GM18526 (cell line): ENCODE results near the gene CADPS2.

Source experiments
- POLR2A ChIP-seq: IDR thresholded peaks from 3 replicates; pipeline ENCODE4 v1.6.1; 2011; ENCODE audit not compliant: insufficient read length; ENCODE audit errors: extremely low read depth

Gene CADPS2

GRCh38 chr7:122300956-122301833, 585.1 kb downstream of the CADPS2 start:
- TF ChIP-seq POLR2A: no peak

DNA sequence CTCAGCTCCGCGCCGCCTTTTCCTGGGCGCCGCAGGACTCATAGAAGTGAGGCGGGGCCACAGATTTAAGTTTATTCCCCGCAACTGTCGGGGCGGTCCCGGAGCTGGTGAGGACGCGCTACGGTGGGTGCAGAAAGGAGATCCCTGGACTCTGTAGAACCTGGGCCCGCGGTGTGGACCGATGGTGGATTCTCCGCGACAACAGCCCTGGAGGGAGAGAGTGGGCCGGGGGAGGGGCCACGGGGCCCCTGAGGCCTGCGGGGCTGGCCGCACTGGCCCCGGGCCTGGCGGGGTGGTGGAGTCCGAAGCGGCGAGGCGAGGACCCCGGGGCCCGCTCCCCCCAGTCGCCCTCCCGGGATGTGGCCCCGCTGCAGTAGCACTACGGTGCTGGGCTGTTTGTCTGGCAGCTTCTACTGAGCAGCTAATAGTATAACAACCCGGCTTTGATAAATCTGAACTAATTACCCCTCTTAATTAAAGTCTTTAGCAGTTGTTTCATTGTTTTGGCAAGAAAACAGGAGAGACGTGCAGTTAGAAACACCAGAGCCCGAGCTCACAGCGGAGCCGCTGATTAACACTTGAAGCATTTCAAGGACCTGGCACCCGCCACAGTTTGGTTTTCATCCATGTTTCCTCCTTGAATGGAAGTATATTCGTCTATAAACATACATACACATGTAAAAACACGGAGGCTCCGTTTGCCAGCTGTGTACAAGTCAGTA, 585.9 kb downstream of the CADPS2 start:
- TF ChIP-seq POLR2A: no peak

DNA sequence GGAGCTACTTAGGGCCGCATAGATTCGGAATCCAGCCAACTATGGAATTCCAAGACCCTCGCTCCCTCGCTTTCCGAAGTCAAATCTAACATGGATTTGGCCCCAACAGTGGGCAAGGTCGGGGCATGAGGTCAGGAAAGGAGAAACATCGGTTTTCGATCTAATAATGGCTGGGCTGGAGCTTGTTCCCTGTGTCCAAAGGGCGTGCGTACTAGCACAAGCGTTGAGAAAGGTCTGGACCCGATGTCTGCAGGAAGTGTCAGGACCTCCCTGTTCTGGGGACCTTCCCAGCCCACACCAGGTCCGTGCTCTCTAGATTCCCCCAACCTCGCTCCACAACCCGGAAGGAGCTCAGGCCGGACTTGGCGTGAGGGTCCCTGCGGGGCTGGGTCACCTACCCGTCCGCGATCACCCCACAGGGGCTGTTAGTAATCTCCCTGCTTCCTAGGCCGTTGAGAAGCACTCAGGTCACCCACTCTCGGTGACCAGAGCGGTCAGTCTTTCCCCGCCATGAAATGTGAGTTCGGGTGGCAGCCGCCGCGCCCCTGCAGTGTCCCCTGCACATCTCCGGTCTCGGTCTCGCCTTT, 586.5 kb downstream of the CADPS2 start:
- no peak for TF ChIP-seq POLR2A

DNA sequence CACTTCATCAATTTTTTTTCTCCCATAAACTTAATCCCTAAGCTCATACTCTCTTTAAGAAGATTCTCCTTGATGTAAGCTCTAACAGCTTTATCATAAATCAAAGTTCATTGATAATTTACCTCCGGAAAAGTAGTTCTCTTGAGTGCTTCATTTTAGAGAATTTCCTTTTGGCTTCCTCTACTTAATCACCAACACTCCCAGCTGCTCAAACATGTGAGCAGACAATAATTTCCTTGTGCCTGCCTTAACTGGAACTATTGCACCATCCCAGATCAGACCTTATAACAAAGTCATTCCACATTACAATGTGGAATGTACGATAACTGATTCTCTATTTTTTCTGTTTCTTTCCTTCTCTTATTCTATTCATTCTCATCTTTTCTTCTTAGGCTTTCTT, 587.6 kb downstream of the CADPS2 start:
- no peak for TF ChIP-seq POLR2A

GRCh38 chr7:122298131-122298530, 588.1 kb downstream of the CADPS2 start:
- TF ChIP-seq POLR2A: no peak

DNA sequence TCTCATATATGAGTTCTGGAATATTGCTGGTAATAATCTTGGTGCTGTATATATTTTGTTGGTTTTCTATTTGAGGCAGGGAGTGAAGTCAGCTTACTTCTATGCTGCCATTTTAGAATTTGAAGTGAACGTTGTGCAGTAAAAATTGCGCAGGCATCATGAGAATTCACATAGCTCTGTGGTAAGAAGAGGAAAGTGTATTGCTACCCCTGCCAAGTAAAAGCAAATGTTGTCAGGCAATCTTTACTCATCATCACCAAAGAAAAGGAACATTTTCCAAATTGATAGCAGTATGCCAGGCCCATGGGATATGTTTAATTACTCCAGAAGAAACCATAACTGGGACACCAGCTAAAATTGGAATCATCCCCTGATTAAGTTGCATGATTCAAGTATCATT, 595.1 kb downstream of the CADPS2 start:
- no peak for TF ChIP-seq POLR2A

DNA sequence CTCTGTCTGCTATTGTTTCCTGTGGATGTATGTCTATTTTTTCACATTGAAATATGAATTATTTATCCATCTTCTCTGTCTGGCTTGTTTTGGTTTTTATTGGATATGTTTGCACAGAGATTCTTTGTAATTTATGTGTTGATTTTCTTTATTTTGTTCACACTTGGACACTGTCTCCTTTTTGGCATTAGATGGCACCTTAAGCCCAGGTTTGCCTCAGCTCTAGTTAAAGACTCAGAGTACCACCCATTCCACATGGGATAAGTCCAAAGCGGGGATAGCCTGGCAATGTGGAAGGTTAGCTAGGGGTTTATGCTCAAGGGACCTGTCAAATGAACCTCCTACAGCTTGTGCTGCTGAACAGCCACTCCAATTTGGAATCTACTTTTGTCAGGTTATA, 595.8 kb downstream of the CADPS2 start:
- no peak for TF ChIP-seq POLR2A

DNA sequence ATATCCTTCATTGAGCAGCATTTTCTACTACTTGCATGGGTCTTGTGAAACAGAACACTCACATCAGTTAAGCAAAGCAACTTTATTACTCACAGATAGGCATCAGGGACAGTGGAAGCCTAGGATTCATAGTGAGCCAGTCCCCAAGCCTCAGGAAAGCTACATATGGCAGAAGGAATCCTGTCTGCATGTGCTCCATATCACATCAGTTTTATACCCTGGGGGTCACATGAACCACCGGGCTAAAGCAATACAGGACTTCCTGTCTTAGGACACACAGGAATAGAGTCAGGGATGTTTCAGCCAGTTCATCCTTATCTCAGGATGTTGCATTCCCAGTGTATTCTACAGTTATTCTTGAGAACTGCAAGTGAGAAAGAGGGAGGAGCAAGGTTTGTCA, 596.8 kb downstream of the CADPS2 start:
- TF ChIP-seq POLR2A: no peak

DNA sequence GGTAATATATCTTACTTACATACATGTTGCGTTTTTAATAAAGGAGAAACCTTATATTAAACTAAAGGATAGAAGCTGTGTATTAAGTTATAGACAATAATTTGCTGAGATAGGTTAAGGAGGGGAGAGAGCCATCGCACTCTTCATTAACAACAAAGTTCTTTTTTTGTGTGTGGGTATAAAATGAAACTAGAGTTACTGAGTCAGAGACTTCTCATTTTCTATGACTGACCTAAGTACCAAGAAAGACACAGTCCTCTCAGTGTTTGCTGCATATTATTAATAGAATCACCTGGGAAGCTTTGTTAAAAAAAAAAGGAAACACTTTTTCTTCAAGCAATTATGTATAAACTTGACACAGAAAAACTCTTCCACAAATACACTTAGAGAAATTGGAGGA, 613.1 kb downstream of the CADPS2 start:
- no peak for TF ChIP-seq POLR2A

DNA sequence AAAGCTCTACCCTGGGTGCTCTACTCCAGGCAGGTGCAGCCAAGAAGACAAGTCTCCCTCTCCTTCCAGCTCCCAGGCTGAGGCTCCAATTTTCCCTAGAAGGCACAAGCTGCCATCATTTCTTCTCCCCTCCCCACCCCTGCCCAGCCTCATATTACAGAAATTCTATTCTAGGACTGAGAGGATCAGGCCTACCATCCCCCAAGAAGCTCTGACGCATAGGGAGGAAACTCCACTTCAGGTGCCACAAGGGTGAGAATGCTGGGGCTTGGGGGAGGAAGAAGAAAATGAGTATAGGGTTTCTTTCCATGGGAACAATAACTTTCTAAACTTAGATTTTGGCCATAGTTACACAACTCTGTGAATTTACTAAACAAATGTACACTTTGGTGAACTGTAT, 617.0 kb downstream of the CADPS2 start:
- no peak for TF ChIP-seq POLR2A
